Activated CD4-positive, alpha-beta T cell treated with anti-CD3 and anti-CD28 coated beads, Interleukin-2, amount 10 ng/mL, durations not matched to agents 24 days and 14 days (primary cell): Measurements from ENCODE around the gene AP5S1. TPM values are rescaled to one million over a fixed set of nuclear protein-coding genes. Genes with fewer than 3 reads are reported as not detected.

Experiments
- DNase-seq: peaks from one replicate; pipeline ENCODE4 v3.0.0; 2022
- H3K27ac Mint-ChIP-seq: one replicate; pipeline ENCODE4 v1.8.0; 2022; ENCODE audit warnings: mild to moderate bottlenecking, mixed read lengths
- H3K27me3 Mint-ChIP-seq: one replicate; pipeline ENCODE4 v1.8.0; 2022; ENCODE audit warnings: mixed read lengths
- H3K36me3 Mint-ChIP-seq: one replicate; pipeline ENCODE4 v1.8.0; 2022; ENCODE audit warnings: low read depth, mild to moderate bottlenecking, mixed read lengths
- H3K4me1 Mint-ChIP-seq: one replicate; pipeline ENCODE4 v1.8.0; 2021; ENCODE audit warnings: mixed read lengths
- H3K4me3 Mint-ChIP-seq: one replicate; pipeline ENCODE4 v1.8.0; 2022; ENCODE audit warnings: mild to moderate bottlenecking, moderate library complexity, mixed read lengths
- H3K9me3 Mint-ChIP-seq: one replicate; pipeline ENCODE4 v1.8.0; 2021; ENCODE audit warnings: mixed read lengths
- intact Hi-C: fragments of 100-400 bp; cut with micrococcal nuclease; formaldehyde crosslinking; loops from one replicate; pipeline ENCODE4 v1.15.1; 2023
- total RNA-seq: library from RNA; stranded (reverse); gene quantifications from 2 replicates; pipeline ENCODE4 v1.2.3, GENCODE V29; 2022

Gene AP5S1
- total RNA-seq, 1 donor from 2014 or later, result 13.5 TPM

- Mint-ChIP-seq H3K9me3 (no peaks in the 10 kb centered on the region), H3K27me3 (no peaks in the 10 kb centered on the region), H3K27ac (no peak overlapping the region), H3K36me3 (peaks cover 31% of the 10 kb centered on the region), H3K4me3 (no peak overlapping the region), H3K4me1 (peaks cover 4% of the 10 kb centered on the region)
- DNase-seq, result no peak
- intact Hi-C loops, result no loop called here
These were observed 54.0 kb downstream of the AP5S1 start for GRCh38 chr20:3874194-3874844.

GRCh38 chr20:3875378-3875974 is 55.1 kb downstream of the AP5S1 start:
- no peak for DNase-seq
- H3K36me3 Mint-ChIP-seq, result peaks cover 31% of the 10 kb centered on the region
- H3K9me3 Mint-ChIP-seq, result no peaks in the 10 kb centered on the region
- H3K27ac Mint-ChIP-seq, result no peak overlapping the region
- no peak overlapping the region for H3K4me3 Mint-ChIP-seq
- intact Hi-C loops, result no loop called here
- H3K27me3 Mint-ChIP-seq, result no peaks in the 10 kb centered on the region
- H3K4me1 Mint-ChIP-seq, result peaks cover 4% of the 10 kb centered on the region

- Mint-ChIP-seq H3K36me3 (peaks cover 28% of the 10 kb centered on the region), H3K27ac (no peak overlapping the region), H3K9me3 (no peaks in the 10 kb centered on the region), H3K27me3 (no peaks in the 10 kb centered on the region), H3K4me1 (peaks cover 4% of the 10 kb centered on the region), H3K4me3 (no peak overlapping the region)
- no peak for DNase-seq
- intact Hi-C loops, result no loop called here
These were observed 55.7 kb downstream of the AP5S1 start for GRCh38 chr20:3876000-3876399.

GRCh38 chr20:3876676-3877075 is 56.3 kb downstream of the AP5S1 start:
- H3K36me3 Mint-ChIP-seq, result peaks cover 29% of the 10 kb centered on the region
- peaks cover 4% of the 10 kb centered on the region for H3K4me1 Mint-ChIP-seq
- H3K9me3 Mint-ChIP-seq, result no peaks in the 10 kb centered on the region
- no peak for DNase-seq
- no peaks in the 10 kb centered on the region for H3K27me3 Mint-ChIP-seq
- H3K27ac Mint-ChIP-seq, result no peak overlapping the region
- intact Hi-C loops, result no loop called here
- no peak overlapping the region for H3K4me3 Mint-ChIP-seq

Other genes starting within 250 kb of the AP5S1 start
- not detected in 2 replicates for gene GFRA4, start 157.1 kb upstream of the AP5S1 start, total RNA-seq
- gene ADAM33, start 138.5 kb upstream of the AP5S1 start, total RNA-seq, result not detected in 2 replicates
- not detected in 2 replicates for gene SIGLEC1, start 107.9 kb upstream of the AP5S1 start, total RNA-seq
- gene HSPA12B, start 87.9 kb upstream of the AP5S1 start, total RNA-seq, result not detected in 2 replicates
- gene ADISSP, start 52.8 kb upstream of the AP5S1 start, total RNA-seq, result 62.9 and 68.8 TPM in 2 replicates
- not detected in 2 replicates for gene SPEF1, start 39.1 kb upstream of the AP5S1 start, total RNA-seq
- gene CENPB, start 33.8 kb upstream of the AP5S1 start, total RNA-seq, result 72.8 and 74.4 TPM in 2 replicates
- gene CDC25B, start 24.2 kb upstream of the AP5S1 start, total RNA-seq, result 70.7 and 75.5 TPM in 2 replicates
- 39.3 and 40.2 TPM in 2 replicates for gene MAVS, start 26.3 kb downstream of the AP5S1 start, total RNA-seq
- gene PANK2, start 68.8 kb downstream of the AP5S1 start, total RNA-seq, result 45.4 and 52.2 TPM in 2 replicates
- 13.6 and 15.4 TPM in 2 replicates for gene RNF24, start 195.0 kb downstream of the AP5S1 start, total RNA-seq